Measurements from ENCODE around the gene SERGEF.

DNA sequence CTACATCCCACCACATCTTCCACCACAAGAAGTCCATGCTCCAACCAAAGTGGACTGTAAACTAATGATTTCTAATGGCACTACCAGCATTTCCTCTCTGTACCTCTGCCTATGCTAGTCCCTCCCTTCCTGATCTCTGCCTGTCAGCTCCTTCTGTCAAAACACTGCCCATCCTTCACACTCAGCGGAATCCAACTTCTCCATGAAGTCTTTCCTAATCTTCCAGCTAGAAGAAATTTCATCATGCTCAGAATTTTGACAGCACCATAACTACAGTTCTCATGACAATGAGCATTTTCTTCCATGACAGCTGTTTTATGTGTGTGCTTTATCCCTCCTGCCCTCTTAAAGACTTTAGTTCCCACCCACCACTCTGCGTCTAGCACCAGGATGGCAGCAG, 111.4 kb downstream of the SERGEF start:
- TF ChIP-seq, protein P1, sequence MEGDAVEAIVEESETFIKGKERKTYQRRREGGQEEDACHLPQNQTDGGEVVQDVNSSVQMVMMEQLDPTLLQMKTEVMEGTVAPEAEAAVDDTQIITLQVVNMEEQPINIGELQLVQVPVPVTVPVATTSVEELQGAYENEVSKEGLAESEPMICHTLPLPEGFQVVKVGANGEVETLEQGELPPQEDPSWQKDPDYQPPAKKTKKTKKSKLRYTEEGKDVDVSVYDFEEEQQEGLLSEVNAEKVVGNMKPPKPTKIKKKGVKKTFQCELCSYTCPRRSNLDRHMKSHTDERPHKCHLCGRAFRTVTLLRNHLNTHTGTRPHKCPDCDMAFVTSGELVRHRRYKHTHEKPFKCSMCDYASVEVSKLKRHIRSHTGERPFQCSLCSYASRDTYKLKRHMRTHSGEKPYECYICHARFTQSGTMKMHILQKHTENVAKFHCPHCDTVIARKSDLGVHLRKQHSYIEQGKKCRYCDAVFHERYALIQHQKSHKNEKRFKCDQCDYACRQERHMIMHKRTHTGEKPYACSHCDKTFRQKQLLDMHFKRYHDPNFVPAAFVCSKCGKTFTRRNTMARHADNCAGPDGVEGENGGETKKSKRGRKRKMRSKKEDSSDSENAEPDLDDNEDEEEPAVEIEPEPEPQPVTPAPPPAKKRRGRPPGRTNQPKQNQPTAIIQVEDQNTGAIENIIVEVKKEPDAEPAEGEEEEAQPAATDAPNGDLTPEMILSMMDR (IDR thresholded peaks at IDR 0.05) = no peak
- no peak for TF ChIP-seq POLR2AphosphoS5 (IDR thresholded peaks at IDR 0.05)

All from esophagus muscularis mucosa (tissue), 3 donors.